NB4 (cell line): ENCODE data around the gene OVOL3.

ENCODE experiments used
- CTCF ChIP-seq: IDR thresholded peaks from one replicate; pipeline ENCODE4 v1.5.1; 2012; ENCODE audit warnings: low read depth, low read length
- MYC ChIP-seq: IDR thresholded peaks from 2 replicates; pipeline ENCODE4 v1.6.1; 2011; ENCODE audit warnings: low read depth, low read length
- POLR2A ChIP-seq: IDR thresholded peaks from 2 replicates; pipeline ENCODE4 v1.6.1; 2011; ENCODE audit warnings: mild to moderate bottlenecking; ENCODE audit not compliant: insufficient read length; ENCODE audit errors: extremely low read depth
- TF ChIP-seq, protein P1 (sequence below): IDR thresholded peaks from 2 replicates; pipeline ENCODE4 v1.6.1; 2011; ENCODE audit warnings: low read depth, low read length

GRCh38 chr19:36079389-36079945, 31.5 kb upstream of the OVOL3 start:
- TF ChIP-seq CTCF (no peak), POLR2A (no peak), MYC (no peak)
- TF ChIP-seq, protein P1, sequence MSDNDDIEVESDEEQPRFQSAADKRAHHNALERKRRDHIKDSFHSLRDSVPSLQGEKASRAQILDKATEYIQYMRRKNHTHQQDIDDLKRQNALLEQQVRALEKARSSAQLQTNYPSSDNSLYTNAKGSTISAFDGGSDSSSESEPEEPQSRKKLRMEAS: no peak
